HEK293 (cell line): ENCODE results near the gene REM2.

ENCODE experiments used
- CTCF ChIA-PET: fragments of 350-600 bp; formaldehyde crosslinking; extraction: SDS; loops from one replicate; lab custom pipeline; 2021; ENCODE audit warnings: antibody characterized with exemption; lab: Yijun Ruan, JAX
- POLR2A ChIA-PET: fragments of 300-600 bp; formaldehyde crosslinking; extraction: SDS; loops from one replicate; lab custom pipeline; 2020; ENCODE audit warnings: antibody characterized with exemption, inconsistent platforms; lab: Yijun Ruan, JAX
- H3K27ac ChIP-seq: fragments of 200-500 bp; sonication (Bioruptor generic); 2 replicates; pipeline ENCODE4 v1.5.1; 2014; ENCODE audit warnings: low read depth, low read length, control low read depth, inconsistent platforms; ENCODE audit errors: extremely low read depth
- H3K36me3 ChIP-seq, 2 experiments: fragments of 200-500 bp in 1 of 2; sonication (Bioruptor generic) in 1 of 2; 1 replicate in 1 of 2; 2 replicates in 1 of 2; pipeline ENCODE4 v1.5.1; 2014 to 2017; ENCODE audit warnings: inconsistent platforms in 2 of 2, low read length in 2 of 2; ENCODE audit not compliant: control insufficient read depth in 2 of 2, insufficient read depth in 1 of 2
- H3K4me1 ChIP-seq: fragments of 200-500 bp; sonication (Bioruptor generic); 2 replicates; pipeline ENCODE4 v1.5.1; 2014; ENCODE audit warnings: mild to moderate bottlenecking, low read length, inconsistent platforms; ENCODE audit not compliant: control insufficient read depth, insufficient read depth
- H3K4me3 ChIP-seq: 2 replicates; pipeline ENCODE4 v1.5.1; 2011; ENCODE audit warnings: low read depth, mild to moderate bottlenecking, control low read depth, low read length, moderate library complexity
- H3K9me3 ChIP-seq: fragments of 200-500 bp; sonication (Bioruptor generic); 2 replicates; pipeline ENCODE4 v1.5.1; 2014; ENCODE audit warnings: low read depth, low read length, inconsistent platforms; ENCODE audit not compliant: control insufficient read depth, insufficient read depth
- GFI1B ChIP-seq: fragments of 450-650 bp; formaldehyde crosslinking; IDR thresholded peaks from 2 replicates; pipeline ENCODE4 v1.5.1; 2016; ENCODE audit warnings: missing biosample characterization, missing genetic modification characterization
- KLF7 ChIP-seq: fragments of 450-650 bp; formaldehyde crosslinking; IDR thresholded peaks from 2 replicates; pipeline ENCODE4 v1.5.1; 2016; ENCODE audit warnings: missing biosample characterization, missing genetic modification characterization, borderline replicate concordance
- SCRT1 ChIP-seq: fragments of 450-650 bp; formaldehyde crosslinking; IDR thresholded peaks from 2 replicates; pipeline ENCODE4 v1.5.1; 2016; ENCODE audit warnings: missing biosample characterization, missing genetic modification characterization, borderline replicate concordance
- WT1 ChIP-seq: fragments of 450-650 bp; formaldehyde crosslinking; IDR thresholded peaks from 2 replicates; pipeline ENCODE4 v1.5.1; 2016; ENCODE audit warnings: missing biosample characterization, missing genetic modification characterization
- ZNF155 ChIP-seq: fragments of 450-650 bp; formaldehyde crosslinking; IDR thresholded peaks from 2 replicates; pipeline ENCODE4 v1.5.1; 2016; ENCODE audit warnings: missing biosample characterization, missing genetic modification characterization
- ZNF48 ChIP-seq: fragments of 450-650 bp; formaldehyde crosslinking; IDR thresholded peaks from 2 replicates; pipeline ENCODE4 v1.5.1; 2016; ENCODE audit warnings: missing biosample characterization, missing genetic modification characterization
- ZNF658 ChIP-seq: fragments of 450-650 bp; formaldehyde crosslinking; IDR thresholded peaks from 2 replicates; pipeline ENCODE4; 2016; ENCODE audit warnings: missing biosample characterization, missing genetic modification characterization
- ZNF677 ChIP-seq: fragments of 450-650 bp; IDR thresholded peaks from 2 replicates; pipeline ENCODE4 v1.5.0; 2018; ENCODE audit warnings: missing biosample characterization, mild to moderate bottlenecking, missing genetic modification characterization, moderate library complexity
- ZNF707 ChIP-seq: fragments of 450-650 bp; formaldehyde crosslinking; IDR thresholded peaks from 2 replicates; pipeline ENCODE4 v1.5.1; 2016; ENCODE audit warnings: missing biosample characterization, missing genetic modification characterization
- ZNF76 ChIP-seq: fragments of 450-650 bp; formaldehyde crosslinking; IDR thresholded peaks from 2 replicates; pipeline ENCODE4; 2016; ENCODE audit warnings: low read depth, missing biosample characterization, missing genetic modification characterization, borderline replicate concordance
- TF ChIP-seq, protein P1 (sequence below): fragments of 450-650 bp; formaldehyde crosslinking; IDR thresholded peaks from 2 replicates; pipeline ENCODE4 v1.5.1; 2016; ENCODE audit warnings: missing biosample characterization, missing genetic modification characterization
- TF ChIP-seq, protein P2 (sequence below): fragments of 450-650 bp; formaldehyde crosslinking; IDR thresholded peaks from 2 replicates; pipeline ENCODE4 v1.5.1; 2016; ENCODE audit warnings: missing biosample characterization, missing genetic modification characterization, low read depth
- TF ChIP-seq, protein P3 (sequence below): fragments of 450-650 bp; formaldehyde crosslinking; IDR thresholded peaks from 2 replicates; pipeline ENCODE4 v1.5.1; 2016; ENCODE audit warnings: missing biosample characterization, missing genetic modification characterization

Gene REM2

DNA sequence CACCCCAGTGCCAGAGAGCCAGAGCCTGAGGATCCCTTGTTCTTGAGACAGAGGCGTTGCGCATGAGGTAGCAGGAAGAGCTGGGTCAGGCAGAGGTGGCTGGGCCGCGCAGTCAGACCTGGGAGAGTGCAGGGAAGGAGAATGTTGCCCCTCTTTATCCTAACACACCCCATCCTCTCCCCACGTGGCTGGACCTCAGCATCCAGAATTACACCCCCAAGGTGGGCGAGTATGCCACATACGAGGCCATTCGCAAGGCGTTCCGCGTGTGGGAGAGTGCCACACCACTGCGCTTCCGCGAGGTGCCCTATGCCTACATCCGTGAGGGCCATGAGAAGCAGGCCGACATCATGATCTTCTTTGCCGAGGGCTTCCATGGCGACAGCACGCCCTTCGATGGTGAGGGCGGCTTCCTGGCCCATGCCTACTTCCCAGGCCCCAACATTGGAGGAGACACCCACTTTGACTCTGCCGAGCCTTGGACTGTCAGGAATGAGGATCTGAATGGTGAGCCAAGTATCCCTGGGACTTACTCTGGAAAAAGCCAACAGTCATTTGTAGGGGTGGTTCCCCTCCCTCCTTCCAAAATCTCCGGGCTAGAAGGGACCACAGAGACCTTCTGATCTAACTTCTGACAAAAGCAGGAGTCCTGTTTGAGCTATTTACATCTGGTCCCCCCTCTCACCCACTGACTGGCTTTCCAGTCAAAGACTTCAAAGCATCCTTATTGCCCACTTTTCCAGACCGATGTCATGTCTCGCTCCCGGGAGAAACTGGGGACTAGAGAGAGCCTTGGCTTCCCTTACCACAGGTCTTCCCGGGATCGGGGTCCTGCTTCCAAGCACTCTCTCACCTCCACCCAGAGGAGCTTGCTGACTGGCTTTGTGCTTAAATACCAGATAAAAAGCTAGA lies 40.6 kb upstream of the REM2 start:
- no peak overlapping the region for H3K27ac ChIP-seq
- POLR2A ChIA-PET: no interaction called here
- no peaks in the 10 kb centered on the region; a peak in 1 of 3 replicates for H3K36me3 ChIP-seq
- H3K9me3 ChIP-seq: no peaks in the 10 kb centered on the region
- TF ChIP-seq ZNF48 (tag by site-specific recombination) (no peak), GFI1B (tag by site-specific recombination) (no peak), ZNF155 (tag by site-specific recombination) (no peak)
- TF ChIP-seq, protein P1, sequence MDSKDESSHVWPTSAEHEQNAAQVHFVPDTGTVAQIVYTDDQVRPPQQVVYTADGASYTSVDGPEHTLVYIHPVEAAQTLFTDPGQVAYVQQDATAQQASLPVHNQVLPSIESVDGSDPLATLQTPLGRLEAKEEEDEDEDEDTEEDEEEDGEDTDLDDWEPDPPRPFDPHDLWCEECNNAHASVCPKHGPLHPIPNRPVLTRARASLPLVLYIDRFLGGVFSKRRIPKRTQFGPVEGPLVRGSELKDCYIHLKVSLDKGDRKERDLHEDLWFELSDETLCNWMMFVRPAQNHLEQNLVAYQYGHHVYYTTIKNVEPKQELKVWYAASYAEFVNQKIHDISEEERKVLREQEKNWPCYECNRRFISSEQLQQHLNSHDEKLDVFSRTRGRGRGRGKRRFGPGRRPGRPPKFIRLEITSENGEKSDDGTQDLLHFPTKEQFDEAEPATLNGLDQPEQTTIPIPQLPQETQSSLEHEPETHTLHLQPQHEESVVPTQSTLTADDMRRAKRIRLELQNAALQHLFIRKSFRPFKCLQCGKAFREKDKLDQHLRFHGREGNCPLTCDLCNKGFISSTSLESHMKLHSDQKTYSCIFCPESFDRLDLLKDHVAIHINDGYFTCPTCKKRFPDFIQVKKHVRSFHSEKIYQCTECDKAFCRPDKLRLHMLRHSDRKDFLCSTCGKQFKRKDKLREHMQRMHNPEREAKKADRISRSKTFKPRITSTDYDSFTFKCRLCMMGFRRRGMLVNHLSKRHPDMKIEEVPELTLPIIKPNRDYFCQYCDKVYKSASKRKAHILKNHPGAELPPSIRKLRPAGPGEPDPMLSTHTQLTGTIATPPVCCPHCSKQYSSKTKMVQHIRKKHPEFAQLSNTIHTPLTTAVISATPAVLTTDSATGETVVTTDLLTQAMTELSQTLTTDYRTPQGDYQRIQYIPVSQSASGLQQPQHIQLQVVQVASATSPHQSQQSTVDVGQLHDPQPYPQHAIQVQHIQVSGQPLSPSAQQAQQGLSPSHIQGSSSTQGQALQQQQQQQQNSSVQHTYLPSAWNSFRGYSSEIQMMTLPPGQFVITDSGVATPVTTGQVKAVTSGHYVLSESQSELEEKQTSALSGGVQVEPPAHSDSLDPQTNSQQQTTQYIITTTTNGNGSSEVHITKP: peak; percentile 30; the same call in 1 of the 2 replicates
- TF ChIP-seq, all 188 proteins: peak for 1
- CTCF ChIA-PET: interaction anchor here (1.0 to 1.7 kb wide), 2 partner anchors 11 to 272 kb away, joined by 3 to 11 read pairs; no protein-coding TSS in a partner anchor
- no peak overlapping the region for H3K4me3 ChIP-seq
- H3K4me1 ChIP-seq: no peaks in the 10 kb centered on the region

DNA sequence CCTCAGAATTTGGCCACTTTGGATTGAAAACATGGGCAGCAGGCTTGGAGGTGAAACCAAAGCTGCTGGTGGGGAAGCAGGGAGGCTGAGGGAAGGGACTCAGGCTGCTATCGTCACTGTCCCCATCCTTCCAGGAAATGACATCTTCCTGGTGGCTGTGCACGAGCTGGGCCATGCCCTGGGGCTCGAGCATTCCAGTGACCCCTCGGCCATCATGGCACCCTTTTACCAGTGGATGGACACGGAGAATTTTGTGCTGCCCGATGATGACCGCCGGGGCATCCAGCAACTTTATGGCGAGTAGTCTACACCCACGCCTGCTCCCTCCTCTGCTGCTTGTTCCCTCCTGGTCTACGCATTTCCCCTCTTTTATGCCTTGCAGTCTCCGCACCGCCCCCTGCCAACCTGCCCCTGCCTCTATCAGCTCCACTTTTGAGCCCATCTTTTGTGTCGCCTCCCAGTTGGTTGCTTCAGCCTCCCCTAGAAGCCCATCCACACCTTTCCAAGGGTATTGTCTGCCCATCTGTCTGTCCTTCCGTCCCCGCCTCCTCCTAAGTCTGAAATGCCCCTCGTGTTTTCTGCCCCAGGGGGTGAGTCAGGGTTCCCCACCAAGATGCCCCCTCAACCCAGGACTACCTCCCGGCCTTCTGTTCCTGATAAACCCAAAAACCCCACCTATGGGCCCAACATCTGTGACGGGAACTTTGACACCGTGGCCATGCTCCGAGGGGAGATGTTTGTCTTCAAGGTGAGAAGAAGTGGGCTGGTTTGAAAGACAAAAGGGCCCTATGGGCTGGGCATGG lies 39.7 kb upstream of the REM2 start:
- Histone ChIP-seq H3K9me3 (no peaks in the 10 kb centered on the region), H3K4me3 (no peak overlapping the region), H3K4me1 (no peaks in the 10 kb centered on the region), H3K27ac (no peak overlapping the region), H3K36me3 (no peaks in the 10 kb centered on the region; a peak in 1 of 3 replicates)
- ChIA-PET POLR2A (no interaction called here), CTCF (interaction anchor here (0.7 to 1.7 kb wide), 4 partner anchors 10 to 293 kb away, joined by 3 to 11 read pairs (median 4); partner anchors contain the start of gene LRP10)
- TF ChIP-seq ZNF658 (tag by site-specific recombination) (no peak), ZNF707 (tag by site-specific recombination) (no peak)
- TF ChIP-seq, protein P2, sequence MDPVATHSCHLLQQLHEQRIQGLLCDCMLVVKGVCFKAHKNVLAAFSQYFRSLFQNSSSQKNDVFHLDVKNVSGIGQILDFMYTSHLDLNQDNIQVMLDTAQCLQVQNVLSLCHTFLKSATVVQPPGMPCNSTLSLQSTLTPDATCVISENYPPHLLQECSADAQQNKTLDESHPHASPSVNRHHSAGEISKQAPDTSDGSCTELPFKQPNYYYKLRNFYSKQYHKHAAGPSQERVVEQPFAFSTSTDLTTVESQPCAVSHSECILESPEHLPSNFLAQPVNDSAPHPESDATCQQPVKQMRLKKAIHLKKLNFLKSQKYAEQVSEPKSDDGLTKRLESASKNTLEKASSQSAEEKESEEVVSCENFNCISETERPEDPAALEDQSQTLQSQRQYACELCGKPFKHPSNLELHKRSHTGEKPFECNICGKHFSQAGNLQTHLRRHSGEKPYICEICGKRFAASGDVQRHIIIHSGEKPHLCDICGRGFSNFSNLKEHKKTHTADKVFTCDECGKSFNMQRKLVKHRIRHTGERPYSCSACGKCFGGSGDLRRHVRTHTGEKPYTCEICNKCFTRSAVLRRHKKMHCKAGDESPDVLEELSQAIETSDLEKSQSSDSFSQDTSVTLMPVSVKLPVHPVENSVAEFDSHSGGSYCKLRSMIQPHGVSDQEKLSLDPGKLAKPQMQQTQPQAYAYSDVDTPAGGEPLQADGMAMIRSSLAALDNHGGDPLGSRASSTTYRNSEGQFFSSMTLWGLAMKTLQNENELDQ (tag by site-specific recombination): no peak
- TF ChIP-seq, all 188 proteins: peak for 0

DNA sequence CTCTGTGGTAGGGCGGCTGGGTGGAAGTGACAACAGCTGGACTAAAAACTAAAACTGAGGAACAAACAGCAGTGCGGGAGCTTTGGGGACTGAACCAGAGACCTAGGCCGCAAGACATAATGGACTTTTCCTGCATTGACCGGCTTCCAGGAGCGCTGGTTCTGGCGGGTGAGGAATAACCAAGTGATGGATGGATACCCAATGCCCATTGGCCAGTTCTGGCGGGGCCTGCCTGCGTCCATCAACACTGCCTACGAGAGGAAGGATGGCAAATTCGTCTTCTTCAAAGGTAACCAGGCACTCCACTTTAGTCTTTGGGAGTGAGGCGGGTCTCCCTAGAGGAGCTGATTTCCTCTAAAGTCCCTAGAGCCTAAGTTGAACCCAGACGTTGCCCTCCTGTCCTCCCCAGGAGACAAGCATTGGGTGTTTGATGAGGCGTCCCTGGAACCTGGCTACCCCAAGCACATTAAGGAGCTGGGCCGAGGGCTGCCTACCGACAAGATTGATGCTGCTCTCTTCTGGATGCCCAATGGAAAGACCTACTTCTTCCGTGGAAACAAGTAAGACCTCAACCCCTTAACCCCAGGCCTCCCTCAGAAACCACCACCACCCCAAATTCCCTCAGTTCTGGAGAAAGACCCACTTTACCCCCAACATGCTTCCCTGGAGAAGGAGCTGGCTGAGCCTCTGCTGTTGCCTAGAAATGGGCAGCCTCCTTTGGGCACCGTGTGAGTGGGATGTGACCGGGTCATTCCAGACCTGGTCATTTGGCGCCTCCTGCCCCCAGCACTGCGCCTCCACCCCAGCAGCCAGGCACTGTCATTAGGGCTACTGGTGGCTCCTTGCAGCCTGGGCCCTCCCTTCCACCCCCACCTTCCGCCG lies 38.6 kb upstream of the REM2 start:
- POLR2A ChIA-PET: interaction anchor here (1.1 kb wide), 1 partner anchor 14 kb away, joined by 3 read pairs; no protein-coding TSS in a partner anchor
- no peaks in the 10 kb centered on the region for H3K9me3 ChIP-seq
- TF ChIP-seq KLF7 (tag by site-specific recombination): no peak
- TF ChIP-seq SCRT1 (tag by site-specific recombination): no peak
- TF ChIP-seq, protein P3, sequence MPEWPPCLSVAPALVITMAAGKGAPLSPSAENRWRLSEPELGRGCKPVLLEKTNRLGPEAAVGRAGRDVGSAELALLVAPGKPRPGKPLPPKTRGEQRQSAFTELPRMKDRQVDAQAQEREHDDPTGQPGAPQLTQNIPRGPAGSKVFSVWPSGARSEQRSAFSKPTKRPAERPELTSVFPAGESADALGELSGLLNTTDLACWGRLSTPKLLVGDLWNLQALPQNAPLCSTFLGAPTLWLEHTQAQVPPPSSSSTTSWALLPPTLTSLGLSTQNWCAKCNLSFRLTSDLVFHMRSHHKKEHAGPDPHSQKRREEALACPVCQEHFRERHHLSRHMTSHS: no peak
- TF ChIP-seq ZNF76 (tag by site-specific recombination): no peak
- TF ChIP-seq ZNF677 (tag by site-specific recombination): no peak
- TF ChIP-seq WT1 (tag by site-specific recombination): no peak
- TF ChIP-seq, all 188 proteins: peak for 0
- Histone ChIP-seq H3K27ac (no peak overlapping the region), H3K4me3 (no peak overlapping the region), H3K4me1 (no peaks in the 10 kb centered on the region), H3K36me3 (no peaks in the 10 kb centered on the region; a peak in 1 of 3 replicates)
- CTCF ChIA-PET: interaction anchor here (0.6 to 1.0 kb wide), 4 partner anchors 22 to 294 kb away, joined by 3 to 5 read pairs (median 4); partner anchors contain the start of gene LRP10
